Endothelial cell of umbilical vein (primary cell): ENCODE measurements around the gene ARID1B. TPM values are rescaled to one million over a fixed set of nuclear protein-coding genes. Genes with fewer than 3 reads are reported as not detected.

Experiments
- BruUV-seq: library from RNA; stranded (reverse); fragments of 400-500 nt; replicated peaks from 2 replicates; lab custom pipeline; 2021; lab: Mats Ljungman, UMichigan
- CTCF ChIA-PET: fragments of 300-600, 350-600 bp; sonication (Branson Sonifier 250); formaldehyde crosslinking; loops from one replicate; lab custom pipeline; 2021; ENCODE audit warnings: antibody characterized with exemption, inconsistent platforms; lab: Charles Lee
- POLR2A ChIA-PET: fragments of 300-600, 350-600 bp; sonication (Branson Sonifier 250); formaldehyde crosslinking; loops from one replicate; lab custom pipeline; 2021; ENCODE audit warnings: antibody characterized with exemption, inconsistent platforms; lab: Charles Lee
- DNase-seq: peaks from one replicate; pipeline ENCODE4 v3.0.0-alpha.2; 2011; ENCODE audit warnings: low read depth, low spot score
- FAIRE-seq: peaks from 2 replicates; lab custom pipeline; 2011; peaks lifted over from hg19 to GRCh38; lab: Jason Lieb, UNC
- H2AFZ ChIP-seq: 2 replicates; pipeline ENCODE4 v1.6.0; 2012; ENCODE audit warnings: low read depth, low read length, control low read depth, inconsistent platforms
- H3K27ac ChIP-seq: 2 replicates; pipeline ENCODE4 v1.5.1; 2011; ENCODE audit warnings: low read depth, mild to moderate bottlenecking, control low read depth, low read length, moderate library complexity; ENCODE audit not compliant: insufficient read depth
- H3K27me3 ChIP-seq, 2 experiments: 2 replicates each; pipeline versions ENCODE4 v1.6.0 to v1.6.1; 2011; ENCODE audit warnings: low read length in 2 of 2, mixed read lengths in 1 of 2; ENCODE audit not compliant: control insufficient read depth in 2 of 2, insufficient read depth in 2 of 2
- H3K36me3 ChIP-seq, 2 experiments: 2 replicates in 1 of 2; 3 replicates in 1 of 2; pipeline ENCODE4 v1.5.1; 2011; ENCODE audit warnings: low read length in 2 of 2, mild to moderate bottlenecking in 1 of 2, moderate library complexity in 1 of 2; ENCODE audit not compliant: control insufficient read depth in 2 of 2, insufficient read depth in 2 of 2; ENCODE audit errors: extremely low read depth in 1 of 2
- H3K4me1 ChIP-seq: 3 replicates; pipeline ENCODE4 v1.5.1; 2011; ENCODE audit warnings: mild to moderate bottlenecking, low read length; ENCODE audit not compliant: control insufficient read depth, insufficient read depth; ENCODE audit errors: extremely low read depth
- H3K4me2 ChIP-seq: 2 replicates; pipeline ENCODE4 v1.6.1; 2011; ENCODE audit warnings: low read length, control low read depth, mixed read lengths; ENCODE audit not compliant: insufficient read depth
- H3K4me3 ChIP-seq, 3 experiments: fragments of 200-600 bp in 1 of 3; sonication (generic), shearing (Covaris generic) in 1 of 3; replicated peaks in 1 of 3; 2 replicates each; pipeline ENCODE4 v1.5.1; 2011 to 2016; ENCODE audit warnings: control low read depth in 3 of 3, low read length in 3 of 3, mild to moderate bottlenecking in 2 of 3, inconsistent platforms in 1 of 3, low read depth in 1 of 3, moderate library complexity in 1 of 3; ENCODE audit not compliant: insufficient read depth in 1 of 3
- H3K79me2 ChIP-seq: 2 replicates; pipeline ENCODE4 v1.6.0; 2012; ENCODE audit warnings: low read length, inconsistent platforms; ENCODE audit not compliant: control insufficient read depth, insufficient read depth
- H3K9ac ChIP-seq: replicated peaks from 2 replicates; pipeline ENCODE3; 2011; ENCODE audit warnings: low read length, control low read depth; ENCODE audit not compliant: insufficient read depth; ENCODE audit errors: extremely low read depth
- H3K9me1 ChIP-seq: replicated peaks from 3 replicates; pipeline ENCODE4 v1.6.0; 2011; ENCODE audit warnings: mild to moderate bottlenecking, low read length; ENCODE audit not compliant: control insufficient read depth, insufficient read depth; ENCODE audit errors: extremely low read depth
- H3K9me3 ChIP-seq: replicated peaks from 2 replicates; pipeline ENCODE4 v1.5.1; 2012; ENCODE audit warnings: low read length, inconsistent platforms; ENCODE audit not compliant: control insufficient read depth, insufficient read depth
- H4K20me1 ChIP-seq: replicated peaks from 2 replicates; pipeline ENCODE3; 2011; ENCODE audit warnings: mild to moderate bottlenecking, low read length; ENCODE audit not compliant: control insufficient read depth, insufficient read depth; ENCODE audit errors: extremely low read depth
- EZH2 ChIP-seq: IDR thresholded peaks from 2 replicates; pipeline ENCODE4 v1.6.1; 2012; ENCODE audit warnings: borderline replicate concordance, low read depth, mild to moderate bottlenecking, moderate library complexity, low read length, inconsistent platforms; ENCODE audit not compliant: severe bottlenecking
- FOS ChIP-seq: IDR thresholded peaks from 2 replicates; pipeline ENCODE4 v1.6.1; 2011; ENCODE audit warnings: mild to moderate bottlenecking, low read length, moderate library complexity, borderline replicate concordance; ENCODE audit not compliant: insufficient read depth
- GATA2 ChIP-seq: IDR thresholded peaks from 2 replicates; pipeline ENCODE4 v1.7.0; 2011; ENCODE audit warnings: low read depth, mild to moderate bottlenecking, moderate library complexity, mixed read lengths, low read length; ENCODE audit not compliant: insufficient read length, insufficient read depth
- JUN ChIP-seq: IDR thresholded peaks from 2 replicates; pipeline ENCODE4 v1.6.1; 2011; ENCODE audit warnings: borderline replicate concordance, low read depth; ENCODE audit not compliant: insufficient read length, insufficient read depth
- MAX ChIP-seq: IDR thresholded peaks from 2 replicates; pipeline ENCODE4 v1.6.1; 2011; ENCODE audit not compliant: insufficient read depth, insufficient read length
- MYC ChIP-seq: IDR thresholded peaks from one replicate; pipeline ENCODE4 v1.6.1; 2011; ENCODE audit warnings: mild to moderate bottlenecking, low read depth, low read length
- POLR2A ChIP-seq: IDR thresholded peaks from 2 replicates; pipeline ENCODE4 v1.6.1; 2012; ENCODE audit warnings: low read depth, mild to moderate bottlenecking, control low read depth, low read length
- POLR2AphosphoS5 ChIP-seq: IDR thresholded peaks from 2 replicates; pipeline ENCODE4 v1.6.1; 2012; ENCODE audit warnings: low read depth, mild to moderate bottlenecking, control low read depth, low read length, moderate library complexity; ENCODE audit not compliant: insufficient read depth
- dilution Hi-C: fragments of 300-500 bp; cut with MboI; formaldehyde crosslinking; loops from one replicate; pipeline ENCODE4 v1.15.0; 2019; ENCODE audit warnings: low sequenced_read_pairs; ENCODE audit not compliant: extremely low pct_ligation_motif_present
- intact Hi-C: fragments of 100-400 bp; cut with micrococcal nuclease; formaldehyde crosslinking; loops from one replicate; pipeline ENCODE4 v1.10.0; 2022
- polyA plus RNA-seq, 4 experiments: library from polyadenylated mRNA; depleted of rRNA in 3 of 4; stranded (reverse) in 3 of 4; unstranded in 1 of 4; fragments of >200 nt; gene quantifications; 2 replicates each; pipeline versions ENCODE4 v1.2.1 to v1.2.3, GENCODE V29; 2011 to 2012; ENCODE audit warnings: missing spikeins in 1 of 4
- total RNA-seq: library from RNA; stranded (reverse); gene quantifications from 2 replicates; pipeline ENCODE4 v1.2.3, GENCODE V29; 2021
- TF ChIP-seq, protein P1 (sequence below), 2 donors: IDR thresholded peaks; 1 replicate in 1 of 2; 2 replicates in 1 of 2; pipeline ENCODE4 v1.5.1; 2011; ENCODE audit warnings: low read length in 2 of 2, mild to moderate bottlenecking in 2 of 2, moderate library complexity in 2 of 2, control low read depth in 1 of 2, inconsistent platforms in 1 of 2, low read depth in 1 of 2; ENCODE audit not compliant: insufficient read depth in 1 of 2; ENCODE audit errors: extremely low read depth in 1 of 2

ARID1B gene
- total and polyA plus RNA-seq, 2 donors (not counting 3 experiments of a cell fraction or from before 2014, with no cell fraction given) = 21.8 to 89.5 TPM

DNA sequence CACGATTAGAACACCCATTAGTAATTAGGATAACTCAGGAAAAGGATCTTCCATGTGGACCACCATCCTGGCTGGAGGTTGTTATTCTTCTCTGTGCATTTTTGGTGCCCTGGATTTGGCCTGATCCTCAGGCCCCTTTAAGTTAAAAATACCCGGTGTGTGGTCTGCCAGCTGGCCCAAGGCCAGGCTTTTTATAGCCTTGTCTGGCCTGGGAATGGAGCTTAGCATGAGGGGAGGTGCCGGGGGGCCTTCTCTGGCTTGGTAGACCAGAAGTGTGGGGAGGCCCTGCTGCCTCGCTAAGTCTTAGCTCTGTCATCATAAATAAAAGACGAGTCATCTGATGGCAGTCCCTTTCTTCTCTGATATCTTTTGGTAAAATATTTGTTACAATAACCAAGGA, 71.4 kb downstream of the ARID1B start:
- dilution Hi-C loops = no loop called here
- TF ChIP-seq MAX = no peak
- no peak for TF ChIP-seq FOS
- TF ChIP-seq GATA2 = no peak
- TF ChIP-seq POLR2A = no peak
- no peak for TF ChIP-seq POLR2AphosphoS5
- TF ChIP-seq, protein P1, sequence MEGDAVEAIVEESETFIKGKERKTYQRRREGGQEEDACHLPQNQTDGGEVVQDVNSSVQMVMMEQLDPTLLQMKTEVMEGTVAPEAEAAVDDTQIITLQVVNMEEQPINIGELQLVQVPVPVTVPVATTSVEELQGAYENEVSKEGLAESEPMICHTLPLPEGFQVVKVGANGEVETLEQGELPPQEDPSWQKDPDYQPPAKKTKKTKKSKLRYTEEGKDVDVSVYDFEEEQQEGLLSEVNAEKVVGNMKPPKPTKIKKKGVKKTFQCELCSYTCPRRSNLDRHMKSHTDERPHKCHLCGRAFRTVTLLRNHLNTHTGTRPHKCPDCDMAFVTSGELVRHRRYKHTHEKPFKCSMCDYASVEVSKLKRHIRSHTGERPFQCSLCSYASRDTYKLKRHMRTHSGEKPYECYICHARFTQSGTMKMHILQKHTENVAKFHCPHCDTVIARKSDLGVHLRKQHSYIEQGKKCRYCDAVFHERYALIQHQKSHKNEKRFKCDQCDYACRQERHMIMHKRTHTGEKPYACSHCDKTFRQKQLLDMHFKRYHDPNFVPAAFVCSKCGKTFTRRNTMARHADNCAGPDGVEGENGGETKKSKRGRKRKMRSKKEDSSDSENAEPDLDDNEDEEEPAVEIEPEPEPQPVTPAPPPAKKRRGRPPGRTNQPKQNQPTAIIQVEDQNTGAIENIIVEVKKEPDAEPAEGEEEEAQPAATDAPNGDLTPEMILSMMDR (IDR thresholded peaks at IDR 0.05; ENCODE audit: extremely low read depth in 1 of 2, insufficient read depth in 1 of 2, low read depth in 1 of 2, low read length in 2 of 2) = no peak
- TF ChIP-seq MYC = no peak
- TF ChIP-seq EZH2 = no peak
- no peak for TF ChIP-seq JUN

More for the DNA sequence above, 71.4 kb downstream of the ARID1B start:
- Histone ChIP-seq H3K4me3 (no peak overlapping the region), H2AFZ (no peak overlapping the region), H3K9me3 (no peaks in the 10 kb centered on the region), H3K27ac (no peak overlapping the region), H3K9ac (no peak overlapping the region), H3K36me3 (no peaks in the 10 kb centered on the region), H3K79me2 (peaks cover 95% of the 10 kb centered on the region), H3K27me3 (no peaks in the 10 kb centered on the region), H4K20me1 (peaks cover 20% of the 10 kb centered on the region), H3K9me1 (no peaks in the 10 kb centered on the region), H3K4me1 (peaks cover 23% of the 10 kb centered on the region), H3K4me2 (peak overlapping the region; percentile 8)
- intact Hi-C loops = loop anchor here (5.0 kb wide), 1 partner anchor 66 kb away; no protein-coding TSS in a partner anchor
- DNase-seq (peak; percentile 83), FAIRE-seq (no peak)
- no TSS peak for BruUV-seq
- ChIA-PET POLR2A (no interaction called here), CTCF (interaction anchor here (1.5 kb wide), 1 partner anchor 8 kb away, joined by 3 read pairs; no protein-coding TSS in a partner anchor)
